T-cell (primary cell): ENCODE data around the gene CLSTN2. TPM values are rescaled to one million over a fixed set of nuclear protein-coding genes. Genes with fewer than 3 reads are reported as not detected.

Experiments used
- ATAC-seq, 4 experiments: fragments of 200-7000 bp in 3 of 4; fragments of 150-1000 bp in 1 of 4; cut with Tn5 transposase; replicated peaks in 1 of 4; 1 replicate in 3 of 4; 2 replicates in 1 of 4; pipeline ENCODE4 v1.10.0; 2021; ENCODE audit warnings: moderate library complexity in 3 of 4, mild to moderate bottlenecking in 2 of 4, moderate number of reproducible peaks in 1 of 4
- CTCF ChIA-PET, 2 donors: fragments of 300-600 bp; sonication (Branson Sonifier 250); formaldehyde crosslinking; loops; one replicate each; lab custom pipeline; 2022; ENCODE audit warnings: antibody characterized with exemption in 2 of 2; lab: Charles Lee
- POLR2A ChIA-PET, 2 donors: fragments of 300-600 bp; sonication (Branson Sonifier 250); formaldehyde crosslinking; loops; one replicate each; lab custom pipeline; 2022; ENCODE audit warnings: antibody characterized with exemption in 2 of 2; lab: Charles Lee
- DNase-seq, 35 experiments: peaks; one replicate each; pipeline versions ENCODE4 v3.0.0 to v3.0.0-alpha.2; 2013 to 2023
- H3K27ac ChIP-seq: one replicate; pipeline ENCODE4 v1.5.1; 2013; ENCODE audit warnings: low read length
- H3K27me3 ChIP-seq, 2 experiments: replicated peaks in 1 of 2; 1 replicate in 1 of 2; 2 replicates in 1 of 2; pipeline versions ENCODE4 v1.6.1 to v1.7.0; 2013; ENCODE audit warnings: low read length in 1 of 2, mixed read lengths in 1 of 2; ENCODE audit not compliant: control insufficient read depth in 2 of 2, insufficient read depth in 2 of 2; ENCODE audit errors: extremely low read depth in 1 of 2
- H3K36me3 ChIP-seq, 2 donors: 1 replicate in 1 of 2; 2 replicates in 1 of 2; pipeline versions ENCODE4 v1.6.1 to v1.7.0; 2013; ENCODE audit warnings: low read length in 1 of 2; ENCODE audit not compliant: control insufficient read depth in 2 of 2, insufficient read depth in 1 of 2; ENCODE audit errors: extremely low read depth in 1 of 2
- H3K4me1 ChIP-seq, 2 experiments: 1 replicate in 1 of 2; 2 replicates in 1 of 2; pipeline versions ENCODE4 v1.6.1 to v1.7.0; 2013; ENCODE audit warnings: low read length in 2 of 2, mixed read lengths in 1 of 2; ENCODE audit not compliant: insufficient read depth in 2 of 2, control insufficient read depth in 1 of 2; ENCODE audit errors: extremely low read depth in 1 of 2
- H3K4me3 ChIP-seq, 2 donors: 1 replicate in 1 of 2; 2 replicates in 1 of 2; pipeline versions ENCODE4 v1.5.1 to v1.7.0; 2013; ENCODE audit warnings: mild to moderate bottlenecking in 2 of 2, low read length in 1 of 2, moderate library complexity in 1 of 2; ENCODE audit not compliant: control insufficient read depth in 1 of 2; ENCODE audit errors: extremely low read depth in 1 of 2
- H3K9me3 ChIP-seq: 2 replicates; pipeline ENCODE4 v1.7.0; 2013
- H3K27ac Mint-ChIP-seq, 2 donors: one replicate each; pipeline ENCODE4 v1.8.0; 2020 to 2021; ENCODE audit warnings: mild to moderate bottlenecking in 2 of 2, mixed read lengths in 2 of 2
- H3K27me3 Mint-ChIP-seq, 2 donors: one replicate each; pipeline ENCODE4 v1.8.0; 2021 to 2022; ENCODE audit warnings: mixed read lengths in 2 of 2
- H3K36me3 Mint-ChIP-seq: one replicate; pipeline ENCODE4 v1.8.0; 2021; ENCODE audit warnings: mixed read lengths
- H3K4me1 Mint-ChIP-seq, 3 donors: one replicate each; pipeline ENCODE4 v1.8.0; 2020 to 2022; ENCODE audit warnings: mixed read lengths in 3 of 3, mild to moderate bottlenecking in 1 of 3
- H3K4me3 Mint-ChIP-seq, 3 donors: one replicate each; pipeline ENCODE4 v1.8.0; 2020 to 2022; ENCODE audit warnings: mild to moderate bottlenecking in 3 of 3, mixed read lengths in 3 of 3, moderate library complexity in 3 of 3
- H3K9me3 Mint-ChIP-seq, 3 donors: one replicate each; pipeline ENCODE4 v1.8.0; 2020 to 2022; ENCODE audit warnings: mixed read lengths in 3 of 3
- WGBS: methylation state at CpG from one replicate; pipeline ENCODE4 v1.1.5; 2013; ENCODE audit warnings: missing lambda C conversion rate; ENCODE audit not compliant: insufficient coverage; 5-methylcytosine and 5-hydroxymethylcytosine counted together
- total RNA-seq, 35 experiments: library from RNA in 6 of 35; stranded (reverse) in 6 of 35; fragments of 120-200 nt in 1 of 35; gene quantifications; one replicate each; pipeline versions ENCODE4 v1.2.1 to v1.2.4 and lab custom pipeline; 2013 to 2026

Gene CLSTN2
- total RNA-seq, 5 donors from 2014 or later (not counting 1 experiment from before 2014, with no cell fraction given) = under 0.01 to 0.12 (median 0.03) TPM; not detected in 2

DNA sequence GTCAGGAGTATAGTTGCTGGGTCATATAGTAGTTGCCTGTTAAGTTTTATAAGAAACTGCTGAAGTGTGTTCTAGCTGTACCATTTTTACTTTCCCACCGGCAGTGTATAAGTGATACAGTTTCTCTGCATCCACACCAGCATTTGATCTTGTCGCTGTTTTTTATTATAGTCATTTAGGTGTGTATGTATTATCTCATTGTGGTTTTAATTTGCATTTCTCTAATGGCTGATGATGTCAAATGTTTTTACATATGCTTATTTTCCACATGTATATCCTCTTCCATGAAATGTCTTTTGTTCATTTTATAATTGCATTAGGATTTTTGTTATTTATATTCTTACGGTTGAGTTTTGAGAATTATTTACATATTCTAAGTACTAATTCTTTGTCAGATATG lies 254.3 kb downstream of the CLSTN2 start:
- Mint-ChIP-seq H3K27me3 (peaks cover 1 to 4% of the 10 kb centered on the region in 2 donors), H3K9me3 (peaks cover under 1 to 14% (median 10%) of the 10 kb centered on the region in 3 donors), H3K4me1 (no peaks in the 10 kb centered on the region), H3K36me3 (no peaks in the 10 kb centered on the region), H3K4me3 (no peak overlapping the region), H3K27ac (no peak overlapping the region)
- ChIA-PET POLR2A (no interaction called here), CTCF (no interaction called here)
- Histone ChIP-seq H3K4me1 (no peaks in the 10 kb centered on the region), H3K27me3 (no peaks in the 10 kb centered on the region), H3K4me3 (no peak overlapping the region), H3K9me3 (peaks cover 3% of the 10 kb centered on the region), H3K36me3 (no peaks in the 10 kb centered on the region), H3K27ac (no peak overlapping the region)
- no CpG with 5 or more reads among the region's 3 CpGs for WGBS
- DNase-seq (no peak), ATAC-seq (no peak)

DNA sequence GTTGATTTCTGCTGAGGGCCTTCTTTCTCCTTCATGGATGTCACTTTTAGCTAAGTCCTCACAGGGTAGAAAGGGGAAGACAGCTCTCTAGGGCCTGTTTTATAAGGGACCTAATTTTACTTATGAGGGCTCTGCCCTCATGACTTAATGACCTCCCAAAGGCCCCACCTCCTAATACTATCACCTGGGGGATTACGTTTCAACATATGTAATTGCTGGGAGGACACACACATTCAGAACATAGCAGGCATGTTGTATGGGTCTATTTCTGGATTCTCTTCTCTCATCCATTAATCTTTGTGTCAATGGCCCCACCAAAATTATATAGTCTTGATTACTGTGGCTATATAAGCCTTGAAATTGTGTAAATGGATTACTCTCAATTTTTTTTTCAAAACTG lies 255.0 kb downstream of the CLSTN2 start:
- DNase-seq (no peak), ATAC-seq (no peak)
- no peak overlapping the region for H3K4me3 ChIP-seq
- WGBS = no CpG with 5 or more reads among the region's 1 CpG
- Mint-ChIP-seq H3K9me3 (peaks cover 2 to 14% (median 12%) of the 10 kb centered on the region in 3 donors), H3K4me1 (no peaks in the 10 kb centered on the region), H3K36me3 (no peaks in the 10 kb centered on the region), H3K4me3 (no peak overlapping the region), H3K27me3 (peaks cover 1 to 2% of the 10 kb centered on the region in 2 donors), H3K27ac (no peak overlapping the region)
- H3K9me3 ChIP-seq = peaks cover 3% of the 10 kb centered on the region
- no peak overlapping the region for H3K27ac ChIP-seq
- H3K36me3 ChIP-seq = no peaks in the 10 kb centered on the region
- CTCF ChIA-PET = interaction anchor here in 1 of 2 donors (0.6 kb wide), 1 partner anchor 32 kb away, joined by 4 read pairs; no protein-coding TSS in a partner anchor
- POLR2A ChIA-PET = no interaction called here
- no peaks in the 10 kb centered on the region for H3K27me3 ChIP-seq
- H3K4me1 ChIP-seq = no peaks in the 10 kb centered on the region

DNA sequence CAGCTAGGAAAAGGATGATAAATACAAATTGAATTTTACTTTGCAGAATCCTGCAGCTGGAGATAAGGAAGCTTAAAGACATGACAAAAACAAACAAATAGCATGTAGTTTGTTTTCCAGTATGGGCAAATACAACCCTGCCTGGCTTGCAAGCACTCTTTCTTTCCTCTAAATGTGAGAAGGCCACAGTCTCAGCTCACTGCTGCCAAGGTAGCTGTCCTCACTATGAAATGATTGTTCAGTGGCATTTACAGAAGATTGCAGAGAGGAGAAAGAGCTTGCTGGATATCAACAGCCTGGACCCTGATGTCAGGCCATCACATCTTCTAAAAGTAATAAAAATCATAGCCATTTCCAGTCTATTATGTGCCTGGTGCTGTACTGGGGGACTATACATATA lies 262.0 kb downstream of the CLSTN2 start:
- H3K27ac ChIP-seq = no peak overlapping the region
- Mint-ChIP-seq H3K27ac (no peak overlapping the region), H3K9me3 (peaks cover 5 to 14% (median 12%) of the 10 kb centered on the region in 3 donors), H3K27me3 (peaks cover 1 to 10% of the 10 kb centered on the region in 2 donors), H3K36me3 (no peaks in the 10 kb centered on the region), H3K4me3 (no peak overlapping the region), H3K4me1 (no peaks in the 10 kb centered on the region)
- ATAC-seq = no peak
- H3K27me3 ChIP-seq = peaks cover 0 to 2% of the 10 kb centered on the region in 2 experiments
- ChIA-PET CTCF (no interaction called here), POLR2A (no interaction called here)
- no peaks in the 10 kb centered on the region for H3K36me3 ChIP-seq
- H3K9me3 ChIP-seq = peaks cover 3% of the 10 kb centered on the region
- H3K4me1 ChIP-seq = no peaks in the 10 kb centered on the region
- no peak for DNase-seq
- no peak overlapping the region for H3K4me3 ChIP-seq

DNA sequence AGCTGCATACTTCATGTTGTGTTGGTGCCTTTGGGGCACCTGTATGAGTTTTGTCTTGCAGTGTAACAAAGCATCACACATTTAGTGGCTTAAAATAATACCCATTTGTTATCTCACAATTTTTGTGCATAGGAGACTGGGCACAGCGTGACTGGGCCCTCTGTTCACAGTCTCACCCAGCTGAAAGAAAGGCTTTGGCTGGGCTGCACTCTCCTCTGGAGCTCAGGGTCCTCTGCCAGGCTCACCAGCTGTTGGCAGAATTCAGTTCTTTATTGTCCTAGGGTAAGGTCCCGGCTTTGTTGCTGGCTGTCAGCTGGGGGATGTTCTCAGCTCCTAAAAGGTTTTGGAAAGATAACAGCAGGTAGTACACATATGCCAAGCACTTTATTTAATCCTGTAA lies 263.3 kb downstream of the CLSTN2 start:
- H3K36me3 Mint-ChIP-seq = no peaks in the 10 kb centered on the region
- H3K4me1 Mint-ChIP-seq = no peaks in the 10 kb centered on the region
- peaks cover 3% of the 10 kb centered on the region for H3K9me3 ChIP-seq
- no peak overlapping the region for H3K4me3 ChIP-seq
- ChIA-PET POLR2A (no interaction called here), CTCF (no interaction called here)
- no peak overlapping the region for H3K4me3 Mint-ChIP-seq
- H3K4me1 ChIP-seq = no peaks in the 10 kb centered on the region
- 33% methylated on average over 1 of the region's 2 CpGs for WGBS
- no peaks in the 10 kb centered on the region for H3K36me3 ChIP-seq
- H3K27ac Mint-ChIP-seq = no peak overlapping the region
- H3K27ac ChIP-seq = no peak overlapping the region
- DNase-seq = no peak
- H3K27me3 Mint-ChIP-seq = peaks cover 0 to 10% of the 10 kb centered on the region in 2 donors
- peaks cover 5 to 8% (median 8%) of the 10 kb centered on the region in 3 donors for H3K9me3 Mint-ChIP-seq
- ATAC-seq = no peak
- H3K27me3 ChIP-seq = peaks cover 0 to 2% of the 10 kb centered on the region in 2 experiments

DNA sequence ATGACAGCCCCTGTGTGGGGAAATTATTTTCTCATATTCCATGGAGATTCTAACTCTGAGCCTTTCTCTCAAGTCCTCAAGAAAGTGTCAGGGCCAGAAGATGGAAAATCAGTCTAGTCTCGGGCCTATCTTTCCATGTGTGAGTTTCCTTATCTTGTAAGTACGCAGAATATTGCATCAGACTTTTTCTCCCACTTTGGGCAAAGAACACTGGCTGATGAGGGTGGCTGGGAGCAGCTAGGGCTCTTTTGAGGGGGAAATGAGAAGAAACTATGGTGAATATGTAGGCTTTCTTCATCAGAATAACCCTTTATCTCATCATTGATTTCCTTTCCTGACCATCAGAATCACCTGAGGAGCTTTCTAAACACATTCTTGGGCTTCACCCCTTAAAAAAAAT lies 264.0 kb downstream of the CLSTN2 start:
- no peak overlapping the region for H3K27ac Mint-ChIP-seq
- H3K4me3 ChIP-seq = no peak overlapping the region
- peaks cover 0 to 14% of the 10 kb centered on the region in 2 donors for H3K27me3 Mint-ChIP-seq
- H3K27ac ChIP-seq = no peak overlapping the region
- no peak overlapping the region for H3K4me3 Mint-ChIP-seq
- no peaks in the 10 kb centered on the region for H3K36me3 ChIP-seq
- H3K27me3 ChIP-seq = peaks cover 0 to 2% of the 10 kb centered on the region in 2 experiments
- H3K36me3 Mint-ChIP-seq = no peaks in the 10 kb centered on the region
- H3K9me3 ChIP-seq = no peaks in the 10 kb centered on the region
- ChIA-PET POLR2A (no interaction called here), CTCF (no interaction called here)
- DNase-seq = no peak
- no peak for ATAC-seq
- peaks cover under 1 to 5% (median 3%) of the 10 kb centered on the region in 3 donors for H3K9me3 Mint-ChIP-seq
- no peaks in the 10 kb centered on the region for H3K4me1 ChIP-seq
- no peaks in the 10 kb centered on the region for H3K4me1 Mint-ChIP-seq
- no CpG with 5 or more reads among the region's 2 CpGs for WGBS

DNA sequence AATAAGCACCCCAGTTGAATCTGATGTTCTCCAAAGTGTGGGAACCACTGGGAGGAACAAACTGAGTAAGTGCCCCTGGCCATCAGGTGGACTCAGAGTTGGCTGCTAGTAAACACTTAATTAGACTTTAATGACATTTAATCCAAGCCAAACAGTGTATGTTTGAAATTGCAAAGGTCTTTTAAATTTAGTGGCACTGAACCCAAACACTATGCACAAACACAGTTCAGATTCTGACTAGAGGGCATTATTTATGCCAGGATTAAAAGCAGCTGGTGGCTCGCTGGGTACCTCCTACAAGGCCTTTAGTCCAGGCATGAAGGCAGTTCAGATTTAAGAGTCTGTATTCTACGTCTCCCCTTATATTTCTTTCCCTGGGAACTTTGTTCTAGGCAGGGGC lies 264.8 kb downstream of the CLSTN2 start:
- H3K36me3 Mint-ChIP-seq = no peaks in the 10 kb centered on the region
- H3K27me3 ChIP-seq = peaks cover 0 to 2% of the 10 kb centered on the region in 2 experiments
- ATAC-seq (no peak), DNase-seq (no peak)
- H3K36me3 ChIP-seq = no peaks in the 10 kb centered on the region
- peaks cover 0 to 5% (median 0%) of the 10 kb centered on the region in 3 donors for H3K9me3 Mint-ChIP-seq
- no peaks in the 10 kb centered on the region for H3K9me3 ChIP-seq
- CTCF ChIA-PET = no interaction called here
- H3K4me3 Mint-ChIP-seq = no peak overlapping the region
- H3K4me1 Mint-ChIP-seq = no peaks in the 10 kb centered on the region
- WGBS = 80% methylated on average over 1 of the region's 2 CpGs
- H3K27me3 Mint-ChIP-seq = peaks cover 0 to 14% of the 10 kb centered on the region in 2 donors
- POLR2A ChIA-PET = no interaction called here
- no peak overlapping the region for H3K4me3 ChIP-seq
- H3K27ac Mint-ChIP-seq = no peak overlapping the region
- no peak overlapping the region for H3K27ac ChIP-seq
- H3K4me1 ChIP-seq = no peaks in the 10 kb centered on the region

DNA sequence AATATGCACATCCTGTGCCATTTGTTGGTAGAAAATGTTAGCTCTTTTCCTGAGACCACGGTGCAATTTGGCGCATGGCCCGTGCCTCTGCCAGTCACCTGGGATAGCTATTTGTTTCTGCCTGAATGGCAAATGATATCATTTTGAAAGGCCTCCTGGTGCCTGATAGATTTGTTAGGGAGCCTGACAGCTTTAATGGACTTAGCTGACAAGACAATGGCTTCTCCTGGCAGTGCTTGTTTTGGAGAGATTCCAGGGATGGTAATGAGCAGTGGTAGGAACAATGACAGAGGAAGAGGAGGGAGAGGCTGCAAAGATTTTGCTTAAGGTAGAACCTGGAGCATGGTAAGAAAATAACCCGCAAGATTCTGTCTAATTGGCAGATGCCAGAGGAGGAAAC lies 268.5 kb downstream of the CLSTN2 start:
- WGBS = 74% methylated on average over 4 of the region's 4 CpGs
- Mint-ChIP-seq H3K27ac (no peak overlapping the region), H3K4me1 (no peaks in the 10 kb centered on the region), H3K36me3 (no peaks in the 10 kb centered on the region), H3K4me3 (no peak overlapping the region), H3K27me3 (peaks cover 4 to 9% of the 10 kb centered on the region in 2 donors), H3K9me3 (no peaks in the 10 kb centered on the region)
- ChIA-PET CTCF (no interaction called here), POLR2A (no interaction called here)
- no peaks in the 10 kb centered on the region for H3K36me3 ChIP-seq
- no peaks in the 10 kb centered on the region for H3K9me3 ChIP-seq
- DNase-seq = no peak
- peaks cover 0 to 2% of the 10 kb centered on the region in 2 experiments for H3K27me3 ChIP-seq
- no peak overlapping the region for H3K4me3 ChIP-seq
- no peak for ATAC-seq
- no peaks in the 10 kb centered on the region for H3K4me1 ChIP-seq
- no peak overlapping the region for H3K27ac ChIP-seq
